ENCODE measurements around the gene SNX11.

SNX11 gene

DNA sequence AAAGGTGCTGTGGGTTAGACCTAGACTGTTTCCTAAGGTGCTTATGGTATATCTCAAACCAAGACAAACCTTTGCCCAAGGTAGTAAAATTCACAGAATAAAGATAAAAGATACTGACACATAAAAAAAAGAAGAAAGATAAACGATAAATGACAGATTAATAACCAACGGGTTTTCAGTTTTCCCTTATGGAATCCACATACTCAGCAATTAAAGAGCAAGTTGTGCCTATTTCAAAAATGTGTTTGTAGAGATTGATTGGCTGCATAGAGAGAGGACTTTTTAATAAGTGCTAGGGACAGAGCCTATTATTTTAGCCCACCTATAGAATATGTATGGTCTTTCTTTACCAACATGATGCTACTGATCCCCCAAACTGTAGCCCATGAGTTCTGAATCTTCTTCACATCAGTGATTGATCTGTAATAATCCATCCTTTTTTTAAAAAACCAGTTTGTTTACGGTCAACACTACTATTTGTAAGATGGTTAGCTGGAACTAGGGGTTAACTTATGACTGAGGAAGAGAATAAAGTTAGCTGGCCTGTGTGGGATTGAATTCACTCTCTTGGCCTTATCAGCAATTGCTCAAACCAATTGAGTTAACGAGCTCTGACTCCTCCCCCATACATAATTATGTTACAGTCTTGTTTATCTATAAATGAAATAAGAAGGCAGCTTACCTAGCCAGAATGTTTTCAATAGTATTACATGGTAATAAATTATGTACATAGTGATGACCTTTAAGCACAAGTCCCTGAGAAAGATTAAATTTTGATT, 53.8 kb downstream of the SNX11 start:
- DNase-seq (ENCODE audit: low read depth in 3 of 3) = no peak

DNA sequence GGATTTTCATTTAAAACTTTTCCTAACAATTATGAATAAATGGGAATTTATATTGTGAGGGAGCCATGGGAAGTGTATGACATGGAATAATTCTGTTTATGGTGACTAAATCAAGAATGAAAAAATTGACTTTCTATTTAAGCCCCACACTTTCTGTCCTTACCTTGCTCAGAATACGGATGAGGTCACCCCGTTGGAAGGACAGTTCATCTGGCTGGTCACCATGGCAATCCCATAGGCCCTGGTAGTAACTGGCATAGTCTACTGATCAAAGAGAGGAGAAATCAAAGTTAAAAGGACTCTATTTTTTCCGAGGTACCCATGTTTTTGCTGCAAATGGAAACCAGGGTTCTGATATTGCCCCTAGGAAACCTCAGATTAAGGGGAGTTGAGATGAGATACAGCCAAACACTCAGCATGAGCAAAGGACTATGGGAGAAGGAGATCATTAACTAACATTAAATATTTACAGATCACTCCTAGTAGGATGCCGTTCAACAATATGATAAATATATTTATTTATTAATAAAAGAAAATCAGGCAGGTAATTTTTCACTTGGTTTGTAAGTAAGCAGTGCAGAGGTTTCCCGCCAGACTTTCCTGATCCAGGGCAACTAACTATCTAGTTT, 54.9 kb downstream of the SNX11 start:
- DNase-seq (ENCODE audit: low read depth in 3 of 3) = no peak

DNA sequence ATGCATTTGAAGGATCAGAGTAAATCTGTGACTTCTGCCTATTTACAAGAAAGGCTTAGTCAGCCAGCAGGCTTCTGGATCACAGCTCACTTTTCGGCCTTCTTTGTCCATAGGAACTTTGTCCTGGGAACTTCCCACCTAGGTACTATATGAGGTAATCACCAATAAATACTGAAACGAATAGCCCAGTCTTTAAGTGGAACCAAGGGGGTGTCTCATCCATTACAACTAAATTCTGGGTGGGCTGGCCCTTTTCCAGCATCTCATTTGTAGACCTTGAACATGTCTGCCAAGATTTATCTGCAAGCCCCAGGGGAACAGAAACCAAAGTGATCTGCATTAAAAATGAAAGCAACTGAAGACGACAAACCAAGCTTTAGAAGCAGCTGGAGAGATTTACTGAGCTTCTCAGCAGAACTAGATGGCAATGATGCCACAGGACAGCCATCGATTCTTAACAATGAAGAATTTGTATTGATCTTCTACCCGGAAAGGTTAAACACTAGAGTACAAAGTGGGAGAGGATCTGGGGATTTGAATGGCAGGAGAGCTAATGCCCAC, 55.5 kb downstream of the SNX11 start:
- no peak for DNase-seq (ENCODE audit: low read depth in 3 of 3)

DNA sequence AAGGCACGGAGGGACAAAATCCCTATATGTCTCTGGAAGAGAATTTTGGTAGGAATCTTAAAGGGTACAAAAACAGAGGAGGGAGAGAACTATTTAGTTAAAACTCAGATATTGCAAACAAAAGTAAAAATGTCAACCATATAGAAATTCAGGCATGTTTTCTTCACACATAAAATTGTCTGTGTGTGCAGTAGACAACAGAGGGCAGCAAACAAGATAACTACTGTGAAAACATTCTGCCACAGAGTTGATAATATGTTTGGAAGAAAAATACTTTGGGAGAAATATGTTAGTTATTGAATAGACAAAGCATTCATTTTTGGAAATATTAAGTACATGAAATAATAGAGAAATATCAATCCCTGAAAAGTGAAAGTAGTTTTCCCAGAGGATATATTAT, 56.2 kb downstream of the SNX11 start:
- no peak for DNase-seq (ENCODE audit: low read depth in 3 of 3)

DNA sequence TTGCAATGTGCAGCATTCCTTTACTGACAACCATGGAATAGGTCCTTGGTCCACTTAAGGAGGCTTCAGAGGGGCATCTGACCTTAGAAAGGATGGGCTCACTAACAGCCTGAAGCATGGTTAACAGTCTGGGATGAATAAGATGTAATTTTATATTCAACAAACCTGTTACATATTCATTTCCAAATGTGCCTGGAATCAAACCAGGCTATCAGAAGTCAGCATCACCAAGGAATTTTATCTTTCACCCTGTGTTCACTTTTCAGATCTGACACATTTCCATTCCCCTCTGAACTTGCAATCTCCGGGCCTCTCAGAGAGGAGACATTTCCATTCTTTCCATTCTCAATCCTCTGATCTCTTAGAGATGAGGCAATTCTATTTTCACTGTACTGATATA, 62.4 kb downstream of the SNX11 start:
- DNase-seq (ENCODE audit: low read depth in 3 of 3) = no peak
